ENCODE measurements around the gene AADACL3.
"Not testable (repeated sequence)": the region's sequence is repeated elsewhere in the genome, so short reads cannot be mapped to it uniquely, and the experiment has no call there.

Gene AADACL3

GRCh38 chr1:12728391-12728790 is 12.5 kb downstream of the AADACL3 start:
- TF ChIP-seq TAF1 (IDR thresholded peaks at IDR 0.05; ENCODE audit: borderline replicate concordance, low read depth, low read length) (no peak), POLR2AphosphoS5 (IDR thresholded peaks at IDR 0.05; ENCODE audit: low read depth, low read length) (no peak), POLR2A (IDR thresholded peaks at IDR 0.05; ENCODE audit: low read depth, low read length) (no peak)
- FAIRE-seq (no peak), DNase-seq (ENCODE audit: insufficient read length) (no peak)

- FAIRE-seq (no peak), DNase-seq (ENCODE audit: insufficient read length) (no peak)
- TF ChIP-seq TAF1 (IDR thresholded peaks at IDR 0.05; ENCODE audit: borderline replicate concordance, low read depth, low read length): no peak
- no peak for TF ChIP-seq POLR2A (IDR thresholded peaks at IDR 0.05; ENCODE audit: low read depth, low read length)
- TF ChIP-seq POLR2AphosphoS5 (IDR thresholded peaks at IDR 0.05; ENCODE audit: low read depth, low read length): no peak
Measured at GRCh38 chr1:12730156-12730555, 14.2 kb downstream of the AADACL3 start.

GRCh38 chr1:12731084-12731483 is 15.2 kb downstream of the AADACL3 start:
- not testable (repeated sequence) for FAIRE-seq; DNase-seq (ENCODE audit: insufficient read length)

- no peak for FAIRE-seq
- DNase-seq (ENCODE audit: insufficient read length): no peak
- no peak for TF ChIP-seq POLR2AphosphoS5 (IDR thresholded peaks at IDR 0.05; ENCODE audit: low read depth, low read length)
- no peak for TF ChIP-seq TAF1 (IDR thresholded peaks at IDR 0.05; ENCODE audit: borderline replicate concordance, low read depth, low read length)
- no peak for TF ChIP-seq POLR2A (IDR thresholded peaks at IDR 0.05; ENCODE audit: low read depth, low read length)
Measured at GRCh38 chr1:12734651-12735050, 18.7 kb downstream of the AADACL3 start.

- TF ChIP-seq POLR2AphosphoS5 (IDR thresholded peaks at IDR 0.05; ENCODE audit: low read depth, low read length): no peak
- no peak for TF ChIP-seq TAF1 (IDR thresholded peaks at IDR 0.05; ENCODE audit: borderline replicate concordance, low read depth, low read length)
- TF ChIP-seq POLR2A (IDR thresholded peaks at IDR 0.05; ENCODE audit: low read depth, low read length): no peak
- no peak for DNase-seq (ENCODE audit: insufficient read length)
- FAIRE-seq: no peak
Measured at GRCh38 chr1:12738934-12739333, 23.0 kb downstream of the AADACL3 start.

- FAIRE-seq: no peak
- no peak for TF ChIP-seq TAF1 (IDR thresholded peaks at IDR 0.05; ENCODE audit: borderline replicate concordance, low read depth, low read length)
- TF ChIP-seq POLR2A (IDR thresholded peaks at IDR 0.05; ENCODE audit: low read depth, low read length): no peak
- no peak for TF ChIP-seq POLR2AphosphoS5 (IDR thresholded peaks at IDR 0.05; ENCODE audit: low read depth, low read length)
Measured at GRCh38 chr1:12739613-12740012, 23.7 kb downstream of the AADACL3 start.

GRCh38 chr1:12741946-12742345 is 26.0 kb downstream of the AADACL3 start:
- TF ChIP-seq POLR2A (IDR thresholded peaks at IDR 0.05; ENCODE audit: low read depth, low read length): no peak
- no peak for TF ChIP-seq TAF1 (IDR thresholded peaks at IDR 0.05; ENCODE audit: borderline replicate concordance, low read depth, low read length)
- no peak for TF ChIP-seq POLR2AphosphoS5 (IDR thresholded peaks at IDR 0.05; ENCODE audit: low read depth, low read length)
- FAIRE-seq (no peak), DNase-seq (ENCODE audit: insufficient read length) (no peak)

More at GRCh38 chr1:12739613-12740012, 23.7 kb downstream of the AADACL3 start:
- no peak for DNase-seq (ENCODE audit: insufficient read length)

GRCh38 chr1:12745126-12745991 is 29.4 kb downstream of the AADACL3 start:
- FAIRE-seq (no peak), DNase-seq (ENCODE audit: insufficient read length) (no peak)
- TF ChIP-seq POLR2AphosphoS5 (IDR thresholded peaks at IDR 0.05; ENCODE audit: low read depth, low read length) (no peak), TAF1 (IDR thresholded peaks at IDR 0.05; ENCODE audit: borderline replicate concordance, low read depth, low read length) (no peak), POLR2A (IDR thresholded peaks at IDR 0.05; ENCODE audit: low read depth, low read length) (no peak)

- FAIRE-seq (no peak), DNase-seq (ENCODE audit: insufficient read length) (no peak)
- TF ChIP-seq TAF1 (IDR thresholded peaks at IDR 0.05; ENCODE audit: borderline replicate concordance, low read depth, low read length): no peak
- TF ChIP-seq POLR2AphosphoS5 (IDR thresholded peaks at IDR 0.05; ENCODE audit: low read depth, low read length): no peak
- no peak for TF ChIP-seq POLR2A (IDR thresholded peaks at IDR 0.05; ENCODE audit: low read depth, low read length)
Measured at GRCh38 chr1:12745992-12746323, 30.0 kb downstream of the AADACL3 start, which contains the start of gene CFAP107. TSS of gene CFAP107 (plus strand) at chr1:12746200. CDS start at chr1:12746431, 231 bp downstream.

GRCh38 chr1:12748778-12749355 is 33.0 kb downstream of the AADACL3 start:
- no peak for DNase-seq (ENCODE audit: insufficient read length)
- no peak for FAIRE-seq
- TF ChIP-seq POLR2A (IDR thresholded peaks at IDR 0.05; ENCODE audit: low read depth, low read length) (no peak), TAF1 (IDR thresholded peaks at IDR 0.05; ENCODE audit: borderline replicate concordance, low read depth, low read length) (no peak), POLR2AphosphoS5 (IDR thresholded peaks at IDR 0.05; ENCODE audit: low read depth, low read length) (no peak)

- FAIRE-seq (no peak), DNase-seq (ENCODE audit: insufficient read length) (no peak)
- TF ChIP-seq POLR2A (IDR thresholded peaks at IDR 0.05; ENCODE audit: low read depth, low read length) (no peak), TAF1 (IDR thresholded peaks at IDR 0.05; ENCODE audit: borderline replicate concordance, low read depth, low read length) (no peak), POLR2AphosphoS5 (IDR thresholded peaks at IDR 0.05; ENCODE audit: low read depth, low read length) (no peak)
Measured at GRCh38 chr1:12754738-12755137, 38.8 kb downstream of the AADACL3 start.

GRCh38 chr1:12756273-12756672 is 40.4 kb downstream of the AADACL3 start:
- FAIRE-seq: no peak
- DNase-seq (ENCODE audit: insufficient read length): no peak
- TF ChIP-seq TAF1 (IDR thresholded peaks at IDR 0.05; ENCODE audit: borderline replicate concordance, low read depth, low read length) (no peak), POLR2AphosphoS5 (IDR thresholded peaks at IDR 0.05; ENCODE audit: low read depth, low read length) (no peak)
